NCI-H1105 (cell line): ENCODE measurements around the gene EEF1A2.
"Not testable (repeated sequence)": the region's sequence is repeated elsewhere in the genome, so short reads cannot be mapped to it uniquely, and the experiment has no call there.

Source experiments
- DNase-seq: peaks from one replicate; lab custom pipeline; 2025; lab: John Stamatoyannopoulos, UW

The EEF1A2 gene

DNA sequence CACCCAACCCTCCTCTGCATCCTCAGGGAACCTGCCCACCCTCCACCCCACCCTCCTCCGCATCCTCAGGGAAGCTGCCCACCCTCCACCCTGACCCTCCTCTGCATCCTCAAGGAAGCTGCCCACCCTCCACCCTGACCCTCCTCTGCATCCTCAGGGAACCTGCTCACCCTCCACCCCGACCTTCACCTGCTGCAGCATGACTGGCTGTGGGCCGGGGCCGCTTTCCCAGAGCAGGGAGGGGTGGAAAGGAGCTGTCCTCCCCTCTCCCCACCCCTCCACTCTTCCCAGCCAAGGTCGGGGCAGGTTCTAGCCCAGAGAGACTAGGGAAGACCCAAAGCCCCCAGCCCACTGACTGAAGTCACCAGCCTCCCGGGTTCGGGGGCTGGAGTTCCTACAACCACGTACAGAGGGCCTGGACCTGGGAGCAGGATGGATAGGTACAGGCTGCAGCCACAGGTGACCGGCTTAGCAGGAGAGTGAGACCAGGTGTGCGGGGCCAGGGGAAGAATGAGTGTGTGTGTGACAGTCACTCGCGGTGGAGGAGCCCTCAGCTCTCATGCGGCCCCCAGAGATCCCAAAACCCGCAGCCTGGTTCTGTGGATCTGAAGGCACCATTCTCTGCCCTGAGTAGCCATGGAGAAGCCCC is 11.6 kb downstream of the EEF1A2 start:
- DNase-seq: no peak

DNA sequence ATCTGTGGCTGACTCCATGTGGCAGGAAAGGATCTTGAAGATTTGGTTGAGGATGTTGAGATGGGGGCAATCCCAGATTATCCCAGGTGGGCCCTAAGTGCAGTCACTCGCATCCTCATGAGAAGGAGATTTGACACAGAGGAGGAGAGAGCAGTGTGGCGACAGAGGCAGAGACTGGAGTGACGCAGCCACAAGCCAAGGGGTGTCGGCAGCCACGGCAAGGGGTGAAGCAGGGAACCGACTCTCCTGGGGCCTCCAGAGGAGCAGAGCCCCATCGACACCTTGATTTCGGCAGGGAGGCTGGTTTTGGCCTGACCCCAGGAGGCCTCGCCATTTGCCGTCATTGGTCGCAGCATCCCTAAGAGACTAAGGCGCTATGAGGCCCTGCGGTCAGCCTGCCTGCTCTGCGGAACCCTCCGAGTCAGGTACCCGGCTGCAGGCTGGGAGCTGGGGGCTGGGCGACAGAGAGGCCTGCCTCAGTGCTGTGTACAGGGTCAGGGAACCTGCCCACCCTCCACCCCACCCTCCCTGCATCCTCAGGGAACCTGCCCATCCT is 12.5 kb downstream of the EEF1A2 start:
- DNase-seq: no peak

DNA sequence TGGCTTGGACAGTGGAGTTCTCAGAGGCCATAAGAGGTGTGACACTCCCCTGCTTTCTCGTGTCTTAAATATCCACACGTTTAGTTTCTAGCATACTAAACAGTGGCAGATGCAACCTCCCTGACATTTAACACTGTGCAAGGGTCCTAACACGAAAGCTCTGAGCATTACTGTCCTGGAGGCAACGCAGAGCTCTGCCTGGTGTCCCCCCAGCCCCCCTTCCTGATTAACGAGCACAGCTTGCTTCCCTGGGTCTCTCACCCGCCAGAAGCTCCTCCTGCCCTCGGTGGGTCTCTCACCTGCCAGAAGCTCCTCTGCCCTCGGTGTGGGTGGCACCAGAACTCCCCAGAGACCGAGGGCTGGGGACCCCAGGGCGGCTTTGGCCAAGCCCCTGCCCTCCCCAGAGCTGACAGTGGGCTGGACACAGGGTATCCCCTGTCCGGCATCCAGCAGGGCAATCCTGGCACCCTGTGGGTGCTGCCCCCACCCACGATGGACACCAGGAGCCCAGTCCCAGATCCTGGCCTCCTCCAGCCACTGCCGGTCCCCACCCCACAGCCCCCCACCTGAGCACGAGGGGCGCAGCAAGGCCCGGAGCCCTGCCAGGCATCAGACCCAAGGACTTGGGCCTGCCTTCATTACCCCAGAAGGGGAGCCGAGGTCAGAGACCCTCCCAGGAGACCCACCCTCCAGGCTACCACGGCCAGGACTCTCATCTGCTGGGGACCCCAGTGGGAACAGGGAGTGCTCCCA is 14.1 kb downstream of the EEF1A2 start:
- no peak for DNase-seq

DNA sequence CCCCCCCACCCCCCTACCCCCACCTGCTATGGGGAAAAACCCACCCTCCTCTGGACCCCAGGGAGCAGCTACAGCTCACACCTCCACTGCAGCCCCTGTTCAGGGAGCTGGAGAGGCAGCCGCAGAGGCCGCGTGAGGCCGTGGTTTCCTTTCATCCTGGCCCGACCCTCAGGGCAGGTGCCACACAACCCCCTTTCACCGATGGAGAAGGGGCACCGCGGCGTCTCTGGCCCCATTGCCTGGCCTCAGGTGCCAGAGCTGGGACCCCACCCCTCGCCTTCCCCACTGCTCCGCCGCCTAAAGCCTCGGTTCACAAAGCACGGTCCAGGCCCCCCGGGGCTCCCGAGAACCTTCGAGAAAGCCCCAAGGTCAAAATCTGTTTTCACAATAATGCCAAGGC is 14.6 kb downstream of the EEF1A2 start:
- DNase-seq: no peak

DNA sequence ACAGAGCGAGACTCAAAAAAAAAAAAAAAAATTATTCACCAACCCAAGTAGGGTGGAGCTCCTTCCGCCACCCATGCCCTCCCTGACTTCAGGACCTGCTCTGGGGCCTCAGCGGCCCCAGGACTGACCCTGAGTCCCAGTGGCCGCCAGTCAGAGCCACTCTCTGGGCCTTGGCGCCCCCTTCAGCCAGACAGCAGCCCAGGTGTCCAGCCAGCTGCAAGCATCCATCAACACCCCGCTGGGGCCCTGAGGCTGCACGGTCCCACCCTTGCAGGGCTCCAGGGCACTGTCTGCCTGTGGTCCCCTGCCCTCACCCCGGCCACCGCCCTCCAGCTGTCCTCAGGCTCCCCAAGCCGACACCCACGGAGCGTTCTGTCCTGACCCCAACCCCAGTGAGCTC is 15.0 kb downstream of the EEF1A2 start:
- DNase-seq: no peak

DNA sequence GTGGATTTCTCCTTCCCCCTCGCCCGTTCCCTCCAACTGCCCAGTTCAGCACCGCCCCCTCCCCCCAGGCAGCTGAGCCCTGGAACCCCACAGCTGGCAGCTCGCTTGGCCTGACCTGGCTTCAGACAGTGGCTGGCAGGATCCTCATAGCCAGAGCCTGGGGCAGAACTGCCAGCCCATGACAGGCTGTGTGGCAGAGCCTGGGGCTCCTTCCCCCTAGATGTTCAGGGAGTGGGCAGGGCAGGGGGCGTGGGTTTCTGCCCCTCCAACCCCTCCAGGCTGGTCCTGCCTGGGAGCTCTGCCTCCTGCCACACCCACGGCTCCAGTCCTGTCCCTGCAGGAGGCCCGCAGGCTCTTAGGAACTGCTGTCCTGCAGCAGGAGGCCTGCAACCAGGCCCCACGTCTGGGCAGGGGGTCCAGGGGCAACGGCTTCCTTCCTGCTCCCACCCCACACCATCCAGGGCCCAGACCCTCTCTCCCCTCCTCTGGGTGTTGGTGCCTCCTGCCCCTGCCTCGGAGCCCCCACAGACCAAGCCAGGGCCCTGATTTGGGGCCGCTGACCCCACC is 16.8 kb downstream of the EEF1A2 start:
- DNase-seq: no peak

DNA sequence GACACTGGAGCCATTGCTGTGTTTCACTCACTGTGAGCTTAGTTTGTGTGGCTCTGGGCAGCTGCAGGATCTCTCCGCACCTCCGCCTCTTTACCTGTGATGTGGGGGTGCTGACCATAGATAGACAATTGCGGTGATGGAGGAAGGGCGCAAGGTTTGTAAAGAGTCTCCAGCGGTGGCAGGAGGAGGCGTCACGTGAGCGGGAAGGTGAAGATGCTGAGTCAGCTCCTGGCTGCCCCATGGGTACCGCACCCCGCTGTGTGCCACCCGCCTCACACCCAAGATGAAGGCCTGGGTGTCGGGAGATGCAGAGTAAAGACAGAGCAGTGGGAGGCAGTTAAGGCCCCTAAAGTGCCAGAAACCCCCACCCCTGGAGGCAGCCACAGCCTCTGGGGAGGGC is 17.4 kb downstream of the EEF1A2 start:
- DNase-seq: no peak

DNA sequence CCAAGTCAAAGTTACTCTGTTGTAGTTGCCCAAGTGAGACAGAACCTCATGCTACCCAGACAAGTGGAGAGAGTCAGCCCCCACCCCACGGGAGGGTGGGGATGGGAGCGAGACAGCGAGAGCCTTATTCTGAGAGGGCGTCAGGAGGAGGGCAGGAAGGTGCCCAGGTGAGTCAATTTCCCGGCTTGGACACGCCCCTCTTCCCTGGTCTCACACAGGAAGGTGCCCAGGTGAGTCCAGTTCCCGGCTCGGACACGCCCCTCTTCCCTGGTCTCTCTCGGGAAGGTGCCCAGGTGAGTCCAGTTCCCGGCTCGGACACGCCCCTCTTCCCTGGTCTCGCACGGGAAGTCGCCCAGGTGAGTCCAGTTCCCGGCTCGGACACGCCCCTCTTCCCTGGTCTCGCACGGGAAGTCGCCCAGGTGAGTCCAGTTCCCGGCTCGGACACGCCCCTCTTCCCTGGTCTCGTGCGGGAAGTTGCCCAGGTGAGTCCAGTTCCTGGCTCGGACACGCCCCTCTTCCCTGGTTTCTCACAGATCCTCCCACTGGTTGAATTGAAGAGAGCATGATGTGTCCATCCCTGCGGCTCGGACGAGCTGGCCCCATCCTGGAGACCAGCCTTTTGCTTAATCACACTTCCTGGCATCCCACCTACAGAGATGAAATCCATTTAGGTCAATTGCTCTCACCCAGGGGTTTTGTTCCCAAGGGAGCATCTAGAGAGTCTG is 19.0 kb downstream of the EEF1A2 start:
- DNase-seq: not testable (repeated sequence)

DNA sequence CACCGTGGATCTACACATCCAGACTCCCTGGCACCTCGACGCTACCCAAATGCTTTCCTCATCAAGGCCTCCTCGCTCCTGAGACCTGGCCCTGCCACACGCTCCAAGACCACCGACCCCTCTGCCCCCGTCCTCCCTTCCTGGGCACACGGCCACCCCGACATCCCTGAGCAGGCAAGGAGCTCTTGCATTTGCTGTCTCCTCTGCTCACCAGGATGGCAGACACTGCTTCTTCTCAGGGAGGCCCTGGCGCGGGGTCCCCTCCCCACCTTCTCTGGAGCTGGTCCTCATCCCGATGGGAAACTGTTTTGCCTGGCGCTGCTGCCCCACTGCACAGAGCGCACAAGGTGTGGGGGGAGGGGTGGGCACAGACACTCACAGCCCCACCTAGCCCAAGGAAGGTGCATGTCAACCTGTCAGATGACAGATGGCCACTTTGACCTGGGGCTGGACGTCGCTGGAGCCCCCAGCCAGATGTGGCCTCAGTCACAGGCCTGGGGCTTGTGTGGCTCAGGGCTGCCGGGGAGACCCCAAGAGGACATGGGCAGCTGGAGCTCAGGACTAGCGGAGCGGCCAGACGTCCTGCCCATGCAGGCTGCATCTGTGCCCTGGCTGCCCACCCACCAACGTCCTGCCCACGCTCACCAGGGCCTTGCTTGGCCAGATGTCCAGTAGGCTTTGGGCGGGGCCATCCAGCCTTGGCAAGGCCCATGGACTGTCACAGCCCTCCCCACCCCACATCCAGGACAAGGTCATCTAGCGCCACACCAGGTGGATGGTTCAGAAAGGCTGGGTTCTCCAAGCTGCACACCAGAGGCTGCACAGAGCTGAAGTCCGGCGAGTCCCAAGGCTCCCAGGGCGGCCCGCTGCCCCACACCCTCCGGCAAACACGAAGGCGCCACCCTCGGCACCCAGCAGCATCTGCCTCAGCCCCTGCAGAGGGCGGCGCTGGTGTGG is 20.3 kb downstream of the EEF1A2 start:
- DNase-seq: no peak

DNA sequence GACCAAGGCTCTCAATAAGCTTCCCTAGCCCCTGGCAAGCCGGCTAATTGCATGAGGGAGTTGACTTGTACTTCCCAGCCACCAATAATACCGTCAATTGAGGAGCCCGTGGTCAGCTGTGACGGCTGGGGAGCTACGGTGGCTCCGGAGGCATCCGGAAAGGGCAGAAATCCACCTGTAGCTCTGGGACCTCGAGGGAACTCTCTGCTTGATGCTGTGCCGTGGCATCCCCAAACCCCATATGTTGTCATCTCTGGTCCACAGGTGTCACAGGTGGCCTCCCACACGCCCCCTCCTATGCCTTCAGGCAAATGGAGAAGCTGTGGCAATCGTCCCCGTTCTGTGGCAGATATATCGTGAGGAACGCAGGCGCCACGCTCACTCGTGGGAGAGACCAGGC is 20.9 kb downstream of the EEF1A2 start:
- DNase-seq: no peak

DNA sequence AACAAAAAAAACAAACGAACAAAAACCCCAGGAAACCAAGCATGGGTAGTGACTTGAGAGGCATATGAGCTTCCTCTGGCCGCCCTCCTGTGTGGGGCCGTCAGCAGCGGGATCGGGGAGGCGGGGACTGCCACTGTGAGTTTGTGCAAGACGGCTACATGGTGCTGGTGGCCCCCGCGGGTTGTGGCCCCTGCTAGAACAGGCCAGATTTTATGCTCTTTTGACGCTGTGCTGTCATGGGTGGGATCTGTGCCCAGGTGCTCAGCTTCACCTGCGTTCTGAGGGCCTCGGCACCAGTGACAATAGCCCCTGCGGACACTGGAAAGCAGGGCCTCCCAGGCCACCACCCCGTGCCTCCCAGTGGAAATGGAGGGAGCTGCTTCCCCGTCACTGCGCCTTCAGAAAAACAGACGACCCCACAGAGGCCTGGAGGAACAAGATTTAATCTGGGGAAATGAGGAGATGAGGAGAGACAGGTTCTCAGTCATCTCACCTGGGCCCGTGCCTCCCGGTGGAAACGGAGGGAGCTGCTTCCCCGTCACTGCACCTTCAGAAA is 21.7 kb downstream of the EEF1A2 start:
- DNase-seq: no peak

DNA sequence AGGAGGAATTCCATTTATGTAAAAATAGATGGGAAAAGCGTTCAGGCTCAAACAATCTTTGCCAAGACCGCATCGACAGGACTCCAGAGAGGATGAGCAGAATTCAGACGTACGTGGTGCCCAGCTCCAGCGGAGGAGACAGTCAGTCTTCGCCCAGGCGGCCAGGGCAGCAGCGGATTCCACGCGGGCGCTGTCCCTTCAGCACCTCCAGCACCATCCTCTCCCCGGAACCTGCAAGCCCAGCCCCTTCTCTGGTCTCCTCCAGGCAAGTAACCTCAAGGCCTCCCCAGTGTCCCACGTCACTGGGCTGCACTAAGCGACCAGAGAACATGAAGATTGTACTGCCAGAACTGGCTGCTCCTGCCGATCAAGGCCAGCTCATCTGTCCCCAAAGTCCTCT is 23.7 kb downstream of the EEF1A2 start:
- DNase-seq: no peak

DNA sequence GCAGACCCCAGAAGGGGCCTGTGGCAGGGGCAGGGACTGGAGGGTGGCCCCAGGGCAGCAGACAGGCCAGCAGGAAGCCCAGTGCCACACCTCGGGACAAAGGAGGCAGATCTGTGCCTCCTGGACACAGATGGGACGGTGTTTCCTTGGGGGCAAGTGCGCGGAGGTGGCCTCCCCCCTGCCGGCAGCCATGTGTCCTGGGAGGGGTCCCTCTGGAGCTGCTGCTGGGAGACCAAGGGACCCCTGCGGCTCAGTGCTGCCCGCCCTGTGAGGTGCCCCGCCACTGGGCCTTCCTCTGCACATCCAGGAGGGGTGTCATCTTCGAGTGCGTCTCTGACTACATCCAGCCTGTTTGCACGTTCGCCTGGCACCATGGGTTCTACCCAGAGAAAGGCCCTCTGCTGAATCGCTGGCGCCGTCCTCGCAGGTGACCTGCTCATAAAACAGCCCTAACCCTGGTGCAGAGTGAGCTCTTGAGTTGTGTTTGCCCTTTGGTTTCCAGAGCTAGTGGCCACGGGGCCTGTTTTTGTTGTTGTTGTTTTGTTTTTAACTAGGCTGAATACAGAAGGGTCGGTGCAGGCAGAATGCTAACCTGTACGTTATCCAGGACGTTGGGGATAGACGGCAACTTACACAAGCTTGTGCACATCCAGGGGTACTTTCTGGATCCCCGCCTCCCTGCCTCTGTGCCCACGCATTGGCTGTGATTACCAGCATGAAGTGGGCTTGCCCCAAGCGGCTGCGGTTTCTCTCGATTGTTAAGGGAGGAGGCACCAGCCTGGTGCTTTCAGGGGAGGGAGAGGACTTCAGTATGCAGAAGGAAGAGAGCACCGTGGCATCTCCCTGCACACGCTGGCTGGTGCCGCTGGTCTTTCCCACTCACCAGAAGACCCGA is 25.1 kb downstream of the EEF1A2 start:
- DNase-seq: peak; percentile 52

DNA sequence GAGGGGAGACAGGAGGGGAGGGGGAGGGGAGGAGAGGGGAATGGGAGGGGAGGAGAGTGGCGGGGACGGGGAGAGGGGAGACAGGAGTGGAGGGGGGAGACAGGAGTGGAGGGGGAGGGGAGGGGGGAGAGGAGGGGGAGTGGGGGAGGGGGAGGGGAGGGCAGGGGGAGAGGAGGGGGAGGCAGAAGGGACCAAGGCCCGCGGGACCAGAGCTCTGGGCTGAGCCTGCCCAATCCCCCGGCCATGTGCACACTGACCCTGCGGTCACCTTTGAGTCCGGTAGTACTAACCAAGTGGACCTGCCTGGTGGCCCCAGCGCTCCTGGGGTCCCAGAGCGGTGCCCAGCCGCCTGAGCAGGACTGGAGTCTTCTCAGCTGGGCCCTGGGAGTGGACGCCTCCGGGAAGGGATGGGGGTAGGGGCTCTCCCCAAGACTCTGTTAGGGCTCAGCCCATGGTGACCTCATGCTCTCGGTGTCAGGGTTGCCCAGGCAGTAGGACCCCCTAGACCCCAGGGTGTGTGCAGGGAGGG is 26.0 kb downstream of the EEF1A2 start:
- DNase-seq: no peak

DNA sequence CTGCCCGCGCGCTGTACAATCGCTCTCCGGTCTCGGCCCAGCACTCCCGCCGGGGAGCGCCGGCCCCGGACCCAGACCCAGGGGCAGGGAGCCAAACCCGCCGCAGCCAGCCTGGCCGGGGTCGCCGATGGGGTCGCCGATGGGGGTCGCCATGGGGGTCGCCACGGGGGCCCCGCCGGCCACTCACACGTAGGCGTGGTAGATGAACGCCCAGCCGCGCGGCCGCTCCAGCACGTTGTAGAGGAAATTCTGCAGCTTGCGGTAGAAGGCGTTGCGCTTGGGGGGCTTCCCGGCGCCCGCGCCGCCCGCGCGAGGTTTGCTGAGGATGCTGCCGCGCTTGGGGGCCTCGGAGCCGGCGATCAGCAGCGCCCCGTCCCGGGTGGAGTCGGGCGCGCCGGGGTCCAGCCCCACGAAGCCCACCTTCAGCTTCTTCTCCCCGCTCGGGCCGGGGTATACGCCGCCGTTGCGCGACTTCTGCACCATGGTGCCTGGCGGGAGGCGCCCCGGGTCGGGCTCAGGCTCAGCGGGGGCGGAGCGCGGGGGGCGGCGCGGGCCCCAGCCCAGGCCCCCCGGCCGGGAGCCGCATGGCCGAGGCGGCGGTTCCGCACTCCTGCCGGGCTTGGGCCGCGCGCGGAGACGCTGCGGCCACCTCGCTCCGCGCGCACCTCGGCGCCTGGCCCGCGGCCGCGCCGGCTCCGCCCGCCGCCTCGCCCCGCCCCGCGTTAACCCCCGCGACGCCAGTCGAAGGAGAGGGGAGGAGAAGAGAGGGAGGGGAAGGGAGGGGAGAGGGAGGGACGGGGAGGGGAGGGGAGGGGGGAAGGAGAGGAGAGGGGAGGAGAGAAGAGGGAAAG is 26.7 kb downstream of the EEF1A2 start, which contains the start of gene KCNQ2:
Gene KCNQ2, minus strand, starts transcription at position 675 of the 851 bp plus-strand sequence. Its CDS starts 192 bp downstream, at position 483.
- DNase-seq: peak; percentile 26

DNA sequence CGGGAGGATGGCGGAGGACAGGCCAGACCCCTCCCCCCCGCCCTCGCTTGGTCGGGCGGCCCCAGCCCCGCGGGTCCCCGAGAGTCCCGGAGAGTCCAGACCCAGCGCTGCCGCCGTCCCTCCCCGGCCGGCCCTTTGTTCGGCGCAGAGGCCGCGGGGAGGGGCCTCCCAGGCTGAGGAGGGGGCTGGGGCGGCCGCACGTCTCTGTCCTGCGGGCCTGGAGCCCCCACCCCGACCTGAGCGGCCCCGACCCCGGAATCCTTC is 27.2 kb downstream of the EEF1A2 start:
- DNase-seq: no peak

DNA sequence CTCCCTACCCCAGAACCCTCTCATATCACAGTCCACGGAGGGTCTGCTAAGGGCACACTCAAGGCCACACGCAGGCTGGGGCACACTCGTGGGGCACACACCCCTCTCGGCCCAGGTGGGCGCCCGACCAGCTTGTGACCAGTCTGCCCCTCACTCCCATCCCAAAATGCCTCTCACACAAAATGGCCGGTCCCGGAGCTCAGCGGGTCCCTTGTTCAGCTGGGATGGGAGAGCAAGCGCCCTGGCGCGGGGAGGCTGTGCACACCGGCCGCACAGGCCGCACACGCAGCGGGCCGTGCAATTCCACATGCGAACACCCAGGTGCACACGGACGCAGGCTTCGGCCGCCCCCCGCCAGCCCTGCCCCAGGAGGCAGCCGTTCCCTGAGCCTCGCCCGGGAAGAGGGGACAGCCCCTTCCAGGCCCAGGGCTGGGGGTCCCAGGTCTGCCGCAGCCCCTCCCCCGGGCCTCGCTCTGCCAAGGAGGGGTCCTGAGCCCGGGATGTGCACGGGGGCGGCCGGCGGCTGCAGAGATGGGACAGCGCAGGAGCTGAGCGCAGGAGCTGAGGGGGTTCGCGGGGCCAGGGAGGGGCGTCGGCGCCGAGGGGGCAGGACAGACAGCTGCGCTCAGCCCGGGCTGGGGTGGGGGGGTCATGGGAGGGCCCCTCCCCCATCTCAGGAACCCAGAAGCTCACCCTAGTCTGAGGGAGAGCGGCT is 27.7 kb downstream of the EEF1A2 start:
- DNase-seq: no peak

DNA sequence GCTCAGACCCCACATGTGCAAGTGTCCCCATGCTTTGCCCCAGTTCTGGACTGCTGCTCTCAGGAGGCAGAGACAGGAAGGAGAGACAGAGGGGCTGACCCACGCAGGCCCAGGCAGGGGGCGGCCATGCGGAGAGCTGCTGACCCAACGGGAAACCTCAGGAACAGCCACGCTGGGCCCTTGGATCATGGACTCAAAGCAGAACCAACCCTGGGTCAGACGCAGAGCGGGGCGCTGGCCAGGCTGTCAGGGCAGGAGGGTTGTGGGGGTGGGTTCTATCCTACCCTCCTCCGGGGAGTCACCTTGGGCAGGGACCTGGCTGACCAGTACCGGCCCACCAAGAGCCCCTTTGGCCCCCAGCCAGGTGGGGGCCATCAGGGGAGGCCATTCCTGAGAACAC is 28.5 kb downstream of the EEF1A2 start:
- DNase-seq: no peak
